CD14-positive monocyte (primary cell): ENCODE measurements around the gene LAMP1. TPM values are rescaled to one million over a fixed set of nuclear protein-coding genes. Genes with fewer than 3 reads are reported as not detected.
A peak's percentile ranks its signal among the peaks of the same experiment; 100 is the strongest.

Experiments
- DNase-seq, 3 donors: peaks; one replicate each; pipeline ENCODE4 v3.0.0-alpha.2; 2011 to 2022
- H2AFZ ChIP-seq: 2 replicates; pipeline ENCODE4 v1.6.0; 2012; ENCODE audit warnings: mild to moderate bottlenecking, low read depth, low read length, inconsistent platforms; ENCODE audit not compliant: insufficient read depth, poor library complexity, severe bottlenecking
- H3K27ac ChIP-seq, 2 donors: 1 replicate in 1 of 2; 2 replicates in 1 of 2; pipeline ENCODE4 v1.5.1; 2012 to 2013; ENCODE audit warnings: low read length in 2 of 2, control low read depth in 1 of 2, inconsistent platforms in 1 of 2, low read depth in 1 of 2, mild to moderate bottlenecking in 1 of 2
- H3K27me3 ChIP-seq, 2 donors: one replicate each; pipeline versions ENCODE4 v1.6.0 to v1.6.1; 2011 to 2013; ENCODE audit warnings: low read length in 2 of 2; ENCODE audit not compliant: control insufficient read depth in 2 of 2, insufficient read depth in 2 of 2
- H3K36me3 ChIP-seq, 2 donors: replicated peaks in 1 of 2; 1 replicate in 1 of 2; 2 replicates in 1 of 2; pipeline versions ENCODE4 v1.5.1 to v1.6.1; 2012 to 2013; ENCODE audit warnings: low read length in 2 of 2, control low read depth in 1 of 2, inconsistent platforms in 1 of 2, mild to moderate bottlenecking in 1 of 2; ENCODE audit not compliant: insufficient read depth in 2 of 2, control insufficient read depth in 1 of 2
- H3K4me1 ChIP-seq, 2 donors: 1 replicate in 1 of 2; 2 replicates in 1 of 2; pipeline versions ENCODE4 v1.5.1 to v1.6.1; 2012 to 2013; ENCODE audit warnings: low read length in 2 of 2, control low read depth in 1 of 2, inconsistent platforms in 1 of 2, mild to moderate bottlenecking in 1 of 2, moderate library complexity in 1 of 2; ENCODE audit not compliant: insufficient read depth in 2 of 2, control insufficient read depth in 1 of 2
- H3K4me2 ChIP-seq: replicated peaks from 2 replicates; pipeline ENCODE3; 2012; ENCODE audit warnings: low read length, moderate library complexity, mild to moderate bottlenecking; ENCODE audit not compliant: poor library complexity, severe bottlenecking; ENCODE audit errors: extremely low read depth
- H3K4me3 ChIP-seq, 3 experiments: fragments of 200-600 bp in 1 of 3; sonication (generic) in 1 of 3; replicated peaks in 1 of 3; 1 replicate in 2 of 3; 2 replicates in 1 of 3; pipeline ENCODE4 v1.5.1; 2011 to 2013; ENCODE audit warnings: low read length in 3 of 3, mild to moderate bottlenecking in 3 of 3, control low read depth in 2 of 3, low read depth in 2 of 3, inconsistent platforms in 1 of 3, moderate library complexity in 1 of 3
- H3K79me2 ChIP-seq: 2 replicates; pipeline ENCODE4 v1.6.0; 2012; ENCODE audit warnings: mild to moderate bottlenecking, control low read depth, inconsistent platforms, low read length, moderate library complexity; ENCODE audit not compliant: insufficient read depth
- H3K9ac ChIP-seq: 2 replicates; pipeline ENCODE4 v1.6.0; 2017; ENCODE audit warnings: low read length, mild to moderate bottlenecking; ENCODE audit not compliant: insufficient read depth, poor library complexity, severe bottlenecking
- H3K9me3 ChIP-seq, 2 donors: replicated peaks in 1 of 2; 1 replicate in 1 of 2; 2 replicates in 1 of 2; pipeline versions ENCODE4 v1.5.1 to v1.6.1; 2012 to 2013; ENCODE audit warnings: low read length in 2 of 2, control low read depth in 1 of 2; ENCODE audit not compliant: control insufficient read depth in 1 of 2, insufficient read depth in 1 of 2
- H4K20me1 ChIP-seq: 2 replicates; pipeline ENCODE4 v1.6.0; 2012; ENCODE audit warnings: mild to moderate bottlenecking, low read length, control low read depth, moderate library complexity; ENCODE audit not compliant: insufficient read depth
- H3K27ac Mint-ChIP-seq, 7 donors: one replicate each; pipeline ENCODE4 v1.8.0; 2020; ENCODE audit warnings: mild to moderate bottlenecking in 7 of 7, mixed read lengths in 7 of 7, moderate library complexity in 6 of 7, inconsistent platforms in 2 of 7
- H3K27me3 Mint-ChIP-seq, 3 donors: one replicate each; pipeline ENCODE4 v1.8.0; 2021 to 2022; ENCODE audit warnings: low read depth in 3 of 3, mild to moderate bottlenecking in 3 of 3, mixed read lengths in 3 of 3, moderate library complexity in 3 of 3, inconsistent platforms in 1 of 3
- H3K36me3 Mint-ChIP-seq, 2 donors: one replicate each; pipeline ENCODE4 v1.8.0; 2020; ENCODE audit warnings: mixed read lengths in 2 of 2, inconsistent platforms in 1 of 2, mild to moderate bottlenecking in 1 of 2
- H3K4me1 Mint-ChIP-seq: one replicate; pipeline ENCODE4 v1.8.0; 2020; ENCODE audit warnings: mild to moderate bottlenecking, mixed read lengths
- H3K4me3 Mint-ChIP-seq, 2 donors: one replicate each; pipeline ENCODE4 v1.8.0; 2020; ENCODE audit warnings: mild to moderate bottlenecking in 2 of 2, mixed read lengths in 2 of 2, moderate library complexity in 1 of 2
- H3K9me3 Mint-ChIP-seq, 7 donors: one replicate each; pipeline ENCODE4 v1.8.0; 2020 to 2022; ENCODE audit warnings: mixed read lengths in 7 of 7, mild to moderate bottlenecking in 6 of 7, moderate library complexity in 6 of 7, inconsistent platforms in 2 of 7
- CTCF ChIP-seq: fragments of 200-600 bp; IDR thresholded peaks from one replicate; pipeline ENCODE4 v1.8.0; 2022; ENCODE audit warnings: antibody characterized with exemption, mild to moderate bottlenecking
- WGBS: methylation state at CpG from one replicate; pipeline ENCODE4 v1.1.5; 2013; ENCODE audit warnings: missing lambda C conversion rate; ENCODE audit not compliant: insufficient coverage; 5-methylcytosine and 5-hydroxymethylcytosine counted together
- intact Hi-C, 2 donors: fragments of 100-400 bp; cut with micrococcal nuclease; formaldehyde crosslinking; loops; one replicate each; pipeline versions ENCODE4 v1.15.0 to v1.15.1; 2023
- polyA plus RNA-seq, 3 donors: library from polyadenylated mRNA; depleted of rRNA in 1 of 3; unstranded in 2 of 3; stranded (reverse) in 1 of 3; fragments of 300-500 nt in 2 of 3; fragments of >200 nt in 1 of 3; fragmentation: Illumina TruSeq in 2 of 3; gene quantifications; 1 replicate in 2 of 3; 2 replicates in 1 of 3; pipeline ENCODE4 v1.2.3, GENCODE V29; 2012 to 2021

LAMP1 gene
- polyA plus RNA-seq, 3 donors = 22.0 to 122 (median 24.5) TPM

GRCh38 chr13:113267642-113268405, 29.2 kb upstream of the LAMP1 start:
- Mint-ChIP-seq H3K4me1 (peaks cover 8% of the 10 kb centered on the region), H3K4me3 (no peak overlapping the region), H3K27ac (peak overlapping the region in 1 of 7 donors; percentile 68)

GRCh38 chr13:113272031-113272430, 25.0 kb upstream of the LAMP1 start:
- H3K4me3 Mint-ChIP-seq = no peak overlapping the region
- H3K4me3 ChIP-seq = no peak overlapping the region
- H3K9me3 ChIP-seq = no peaks in the 10 kb centered on the region
- no peaks in the 10 kb centered on the region for H3K79me2 ChIP-seq
- H3K27ac Mint-ChIP-seq = peak overlapping the region in 5 of 7 donors; percentile 15 to 86 (median 59)
- no peaks in the 10 kb centered on the region for H4K20me1 ChIP-seq
- no peak overlapping the region for H3K4me2 ChIP-seq
- no peak for TF ChIP-seq CTCF
- H3K9me3 Mint-ChIP-seq = peaks cover 0 to 3% (median 0%) of the 10 kb centered on the region in 7 donors
- H3K27ac ChIP-seq = peak overlapping the region in 1 of 2 donors; percentile 47
- H3K27me3 ChIP-seq = no peaks in the 10 kb centered on the region
- no peak for DNase-seq
- no peaks in the 10 kb centered on the region for H3K36me3 ChIP-seq
- H3K4me1 Mint-ChIP-seq = peaks cover 27% of the 10 kb centered on the region
- 80% methylated on average over 2 of the region's 2 CpGs for WGBS
- peaks cover 13 to 19% of the 10 kb centered on the region in 2 donors for H3K36me3 Mint-ChIP-seq
- H3K9ac ChIP-seq = no peak overlapping the region
- peaks cover 4 to 8% (median 6%) of the 10 kb centered on the region in 3 donors for H3K27me3 Mint-ChIP-seq
- H3K4me1 ChIP-seq = peaks cover 30 to 34% of the 10 kb centered on the region in 2 donors
- H2AFZ ChIP-seq = no peak overlapping the region
- intact Hi-C loops = no loop called here

More at GRCh38 chr13:113267642-113268405, 29.2 kb upstream of the LAMP1 start:
- H3K4me3 ChIP-seq = no peak overlapping the region
- intact Hi-C loops = no loop called here
- no peaks in the 10 kb centered on the region for H4K20me1 ChIP-seq
- no peak for TF ChIP-seq CTCF
- H3K36me3 ChIP-seq = peaks cover 14 to 28% of the 10 kb centered on the region in 2 donors
- Mint-ChIP-seq H3K9me3 (no peaks in the 10 kb centered on the region), H3K27me3 (peaks cover 0 to 4% (median 2%) of the 10 kb centered on the region in 3 donors), H3K36me3 (peaks cover 29 to 42% of the 10 kb centered on the region in 2 donors)
- H3K27ac ChIP-seq = no peak overlapping the region
- no peak overlapping the region for H3K4me2 ChIP-seq
- no peak overlapping the region for H3K9ac ChIP-seq
- no peaks in the 10 kb centered on the region for H3K9me3 ChIP-seq
- H3K27me3 ChIP-seq = no peaks in the 10 kb centered on the region
- peaks cover 10 to 12% of the 10 kb centered on the region in 2 donors for H3K4me1 ChIP-seq
- H2AFZ ChIP-seq = no peak overlapping the region
- H3K79me2 ChIP-seq = no peaks in the 10 kb centered on the region
- DNase-seq = no peak
- WGBS = 93% methylated on average over 20 of the region's 20 CpGs
